ENCODE measurements around the gene VWC2.

Gene VWC2

GRCh38 chr7:49927631-49928030, 154.2 kb downstream of the VWC2 start:
- in situ Hi-C loops (cut with MboI; ENCODE audit: low sequenced_read_pairs): no loop called here

- in situ Hi-C loops (cut with MboI; ENCODE audit: low sequenced_read_pairs): no loop called here
These were observed 155.3 kb downstream of the VWC2 start for GRCh38 chr7:49928787-49929186.

GRCh38 chr7:49931627-49932026, 158.2 kb downstream of the VWC2 start:
- in situ Hi-C loops (cut with MboI; ENCODE audit: low sequenced_read_pairs): no loop called here

GRCh38 chr7:49937608-49938007, 164.2 kb downstream of the VWC2 start:
- in situ Hi-C loops (cut with MboI; ENCODE audit: low sequenced_read_pairs): no loop called here
